ENCODE measurements around the gene TFDP2. TPM values are rescaled to one million over a fixed set of nuclear protein-coding genes. Genes with fewer than 3 reads are reported as not detected.
A peak's percentile ranks its signal among the peaks of the same experiment; 100 is the strongest.

TFDP2 gene
- total RNA-seq, 1 experiment from 2014 or later: 55.4 TPM

DNA sequence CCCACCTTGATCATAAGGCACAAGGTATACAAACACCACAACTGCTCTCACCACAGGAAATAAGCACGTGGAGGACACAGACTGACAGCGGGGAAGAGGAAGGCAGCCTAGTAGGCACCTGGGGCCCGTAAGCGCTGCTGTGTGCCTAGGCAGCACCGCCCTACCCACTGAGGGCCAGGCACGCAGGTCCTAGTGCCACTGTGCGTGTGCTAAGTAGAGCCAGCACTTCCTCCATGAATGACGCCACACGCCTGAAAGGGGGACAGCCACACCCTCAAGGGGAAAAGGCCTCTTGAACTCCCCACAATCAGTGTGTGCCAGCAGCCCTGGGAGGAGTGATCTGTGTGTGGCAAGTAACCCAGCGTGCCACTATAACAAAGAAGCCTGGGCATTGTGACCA lies 199.9 kb downstream of the TFDP2 start:
- Histone ChIP-seq H3K4me3 (replicated peaks in 1 of 2; ENCODE audit: low read depth in 1 of 2, low read length in 2 of 2) (no peak overlapping the region), H3K4me1 (ENCODE audit: control insufficient read depth in 1 of 2, insufficient read depth in 2 of 2, low read length in 2 of 2) (no peaks in the 10 kb centered on the region; a peak in 2 of 4 replicates), H3K79me2 (ENCODE audit: insufficient read depth, low read length) (no peaks in the 10 kb centered on the region), H3K9me2 (ENCODE audit: insufficient read depth) (no peaks in the 10 kb centered on the region), H3K27ac (ENCODE audit: low read depth, low read length) (no peak overlapping the region), H3K36me3 (ENCODE audit: control insufficient read depth in 1 of 2, insufficient read depth in 2 of 2, low read length in 2 of 2) (0 out of 4 replicates have a peak, but pooled peaks cover 0 to 2% of the 10 kb centered on the region in 2 experiments), H3K9ac (ENCODE audit: low read length) (no peak overlapping the region), H3K27me3 (ENCODE audit: insufficient read depth, low read length) (no peaks in the 10 kb centered on the region), H3K9me3 (ENCODE audit: control insufficient read depth in 1 of 2, insufficient read depth in 1 of 2, low read depth in 1 of 2, low read length in 2 of 2) (no peaks in the 10 kb centered on the region), H3K4me2 (ENCODE audit: low read length) (no peak overlapping the region), H4K20me1 (ENCODE audit: insufficient read depth) (no peaks in the 10 kb centered on the region), H2AFZ (ENCODE audit: low read depth, low read length, poor library complexity, severe bottlenecking) (no peak overlapping the region)
- DNase-seq (ENCODE audit: low read depth, low spot score): no peak
- ChIA-PET RAD21 (ENCODE audit: low non-redundant PET in 1 of 2, low total read pairs in 2 of 2, uncharacterized antibody in 2 of 2, unreplicated experiment in 2 of 2) (no interaction called here), POLR2A (no interaction called here), CTCF (interaction anchor here (0.7 kb wide), 1 partner anchor 250 kb away, joined by 6 read pairs; no protein-coding TSS in a partner anchor)
- BruUV-seq (replicated peaks): no TSS peak
- TF ChIP-seq, protein P1, sequence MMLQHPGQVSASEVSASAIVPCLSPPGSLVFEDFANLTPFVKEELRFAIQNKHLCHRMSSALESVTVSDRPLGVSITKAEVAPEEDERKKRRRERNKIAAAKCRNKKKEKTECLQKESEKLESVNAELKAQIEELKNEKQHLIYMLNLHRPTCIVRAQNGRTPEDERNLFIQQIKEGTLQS (IDR thresholded peaks at IDR 0.05): no peak
- TF ChIP-seq EZH2phosphoT487 (IDR thresholded peaks at IDR 0.05; ENCODE audit: borderline replicate concordance): no peak
- no peak for TF ChIP-seq CEBPB (IDR thresholded peaks at IDR 0.05; ENCODE audit: low read depth)
- TF ChIP-seq FOSL1 (IDR thresholded peaks at IDR 0.05; ENCODE audit: low read depth): no peak
- TF ChIP-seq RAD21 (IDR thresholded peaks at IDR 0.05; ENCODE audit: low read depth): no peak
- no peak for TF ChIP-seq POLR2A (IDR thresholded peaks at IDR 0.05; ENCODE audit: borderline replicate concordance, extremely low read depth, insufficient read depth, insufficient read length)
- no peak for TF ChIP-seq ELF1 (IDR thresholded peaks at IDR 0.05; ENCODE audit: borderline replicate concordance, low read depth)
- TF ChIP-seq ZFX (IDR thresholded peaks at IDR 0.05): no peak
- TF ChIP-seq, protein P2, sequence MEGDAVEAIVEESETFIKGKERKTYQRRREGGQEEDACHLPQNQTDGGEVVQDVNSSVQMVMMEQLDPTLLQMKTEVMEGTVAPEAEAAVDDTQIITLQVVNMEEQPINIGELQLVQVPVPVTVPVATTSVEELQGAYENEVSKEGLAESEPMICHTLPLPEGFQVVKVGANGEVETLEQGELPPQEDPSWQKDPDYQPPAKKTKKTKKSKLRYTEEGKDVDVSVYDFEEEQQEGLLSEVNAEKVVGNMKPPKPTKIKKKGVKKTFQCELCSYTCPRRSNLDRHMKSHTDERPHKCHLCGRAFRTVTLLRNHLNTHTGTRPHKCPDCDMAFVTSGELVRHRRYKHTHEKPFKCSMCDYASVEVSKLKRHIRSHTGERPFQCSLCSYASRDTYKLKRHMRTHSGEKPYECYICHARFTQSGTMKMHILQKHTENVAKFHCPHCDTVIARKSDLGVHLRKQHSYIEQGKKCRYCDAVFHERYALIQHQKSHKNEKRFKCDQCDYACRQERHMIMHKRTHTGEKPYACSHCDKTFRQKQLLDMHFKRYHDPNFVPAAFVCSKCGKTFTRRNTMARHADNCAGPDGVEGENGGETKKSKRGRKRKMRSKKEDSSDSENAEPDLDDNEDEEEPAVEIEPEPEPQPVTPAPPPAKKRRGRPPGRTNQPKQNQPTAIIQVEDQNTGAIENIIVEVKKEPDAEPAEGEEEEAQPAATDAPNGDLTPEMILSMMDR (IDR thresholded peaks at IDR 0.05 in 2 of 3, conservative IDR thresholded peaks at IDR 0.05 in 1 of 3; ENCODE audit: borderline replicate concordance in 1 of 3, insufficient read depth in 1 of 3, low read depth in 2 of 3, low read length in 2 of 3): no peak
- 0 out of 2 replicates have a peak, but pooled peaks have one; percentile 22 for ATAC-seq
- intact Hi-C loops (cut with micrococcal nuclease): no loop called here

Measured in HCT116 (cell line).